NCI-H2171 (cell line): ENCODE measurements around the gene PADI1.

Source experiments
- DNase-seq: peaks from one replicate; lab custom pipeline; 2025; lab: John Stamatoyannopoulos, UW

Gene PADI1

GRCh38 chr1:17274186-17275170 lies 69.5 kb downstream of the PADI1 start:
- no peak for DNase-seq

GRCh38 chr1:17276568-17276967 lies 71.6 kb downstream of the PADI1 start:
- peak; percentile 28 for DNase-seq

GRCh38 chr1:17277511-17278159 lies 72.7 kb downstream of the PADI1 start:
- DNase-seq: no peak

- DNase-seq: no peak
These were observed 74.3 kb downstream of the PADI1 start for GRCh38 chr1:17278996-17279830.

GRCh38 chr1:17280436-17280835 lies 75.5 kb downstream of the PADI1 start:
- DNase-seq: no peak

GRCh38 chr1:17280894-17281293 lies 76.0 kb downstream of the PADI1 start:
- DNase-seq: no peak

- no peak for DNase-seq
These were observed 76.8 kb downstream of the PADI1 start for GRCh38 chr1:17281775-17282181.

- no peak for DNase-seq
These were observed 77.9 kb downstream of the PADI1 start for GRCh38 chr1:17282836-17283235.

GRCh38 chr1:17286646-17287045 lies 81.7 kb downstream of the PADI1 start:
- DNase-seq: no peak

GRCh38 chr1:17287130-17287776 lies 82.3 kb downstream of the PADI1 start:
- DNase-seq: no peak

- DNase-seq: no peak
These were observed 84.8 kb downstream of the PADI1 start for GRCh38 chr1:17289721-17290120.

- DNase-seq: no peak
These were observed 85.6 kb downstream of the PADI1 start for GRCh38 chr1:17290553-17290952.

GRCh38 chr1:17292299-17293160 lies 87.6 kb downstream of the PADI1 start:
- DNase-seq: no peak

- DNase-seq: no peak
These were observed 88.9 kb downstream of the PADI1 start for GRCh38 chr1:17293681-17294425.

- no peak for DNase-seq
These were observed 90.4 kb downstream of the PADI1 start for GRCh38 chr1:17295292-17295691.
